HEK293 (cell line): ENCODE results near the gene NXF3.

ENCODE experiments used
- CTCF ChIA-PET: fragments of 350-600 bp; formaldehyde crosslinking; extraction: SDS; loops from one replicate; lab custom pipeline; 2021; ENCODE audit warnings: antibody characterized with exemption; lab: Yijun Ruan, JAX
- POLR2A ChIA-PET: fragments of 300-600 bp; formaldehyde crosslinking; extraction: SDS; loops from one replicate; lab custom pipeline; 2020; ENCODE audit warnings: antibody characterized with exemption, inconsistent platforms; lab: Yijun Ruan, JAX
- H3K27ac ChIP-seq: fragments of 200-500 bp; sonication (Bioruptor generic); 2 replicates; pipeline ENCODE4 v1.5.1; 2014; ENCODE audit warnings: low read depth, low read length, control low read depth, inconsistent platforms; ENCODE audit errors: extremely low read depth
- H3K36me3 ChIP-seq, 2 experiments: fragments of 200-500 bp in 1 of 2; sonication (Bioruptor generic) in 1 of 2; 1 replicate in 1 of 2; 2 replicates in 1 of 2; pipeline ENCODE4 v1.5.1; 2014 to 2017; ENCODE audit warnings: inconsistent platforms in 2 of 2, low read length in 2 of 2; ENCODE audit not compliant: control insufficient read depth in 2 of 2, insufficient read depth in 1 of 2
- H3K4me1 ChIP-seq: fragments of 200-500 bp; sonication (Bioruptor generic); 2 replicates; pipeline ENCODE4 v1.5.1; 2014; ENCODE audit warnings: mild to moderate bottlenecking, low read length, inconsistent platforms; ENCODE audit not compliant: control insufficient read depth, insufficient read depth
- H3K4me3 ChIP-seq: 2 replicates; pipeline ENCODE4 v1.5.1; 2011; ENCODE audit warnings: low read depth, mild to moderate bottlenecking, control low read depth, low read length, moderate library complexity
- H3K9me3 ChIP-seq: fragments of 200-500 bp; sonication (Bioruptor generic); 2 replicates; pipeline ENCODE4 v1.5.1; 2014; ENCODE audit warnings: low read depth, low read length, inconsistent platforms; ENCODE audit not compliant: control insufficient read depth, insufficient read depth
- GLIS1 ChIP-seq: fragments of 450-650 bp; formaldehyde crosslinking; IDR thresholded peaks from 2 replicates; pipeline ENCODE4 v1.5.1; 2016; ENCODE audit warnings: missing biosample characterization, missing genetic modification characterization
- TCF7L2 ChIP-seq: IDR thresholded peaks from 2 replicates; pipeline ENCODE4 v1.6.1; 2011; ENCODE audit warnings: low read depth, mild to moderate bottlenecking, inconsistent platforms, low read length, moderate library complexity, borderline replicate concordance
- TSHZ1 ChIP-seq: fragments of 450-650 bp; formaldehyde crosslinking; IDR thresholded peaks from 2 replicates; pipeline ENCODE4 v1.5.1; 2016; ENCODE audit warnings: missing biosample characterization, missing genetic modification characterization, borderline replicate concordance
- YY1 ChIP-seq: fragments of 450-650 bp; formaldehyde crosslinking; IDR thresholded peaks from 2 replicates; pipeline ENCODE4 v1.5.1; 2018; ENCODE audit warnings: missing biosample characterization, missing genetic modification characterization
- ZBTB17 ChIP-seq: fragments of 450-650 bp; formaldehyde crosslinking; IDR thresholded peaks from 2 replicates; pipeline ENCODE4 v1.5.1; 2016; ENCODE audit warnings: missing biosample characterization, missing genetic modification characterization
- ZBTB20 ChIP-seq: fragments of 450-650 bp; formaldehyde crosslinking; IDR thresholded peaks from 2 replicates; pipeline ENCODE4 v1.5.1; 2016; ENCODE audit warnings: missing biosample characterization, missing genetic modification characterization
- ZFP69B ChIP-seq: fragments of 450-650 bp; formaldehyde crosslinking; IDR thresholded peaks from 2 replicates; pipeline ENCODE4 v1.5.1; 2016; ENCODE audit warnings: missing biosample characterization, missing genetic modification characterization
- ZIC2 ChIP-seq: fragments of 450-650 bp; formaldehyde crosslinking; IDR thresholded peaks from 2 replicates; pipeline ENCODE4 v1.5.1; 2016; ENCODE audit warnings: missing biosample characterization, missing genetic modification characterization
- ZNF121 ChIP-seq: fragments of 450-650 bp; formaldehyde crosslinking; IDR thresholded peaks from 2 replicates; pipeline ENCODE4 v1.5.1; 2016; ENCODE audit warnings: missing biosample characterization, missing genetic modification characterization
- ZNF155 ChIP-seq: fragments of 450-650 bp; formaldehyde crosslinking; IDR thresholded peaks from 2 replicates; pipeline ENCODE4 v1.5.1; 2016; ENCODE audit warnings: missing biosample characterization, missing genetic modification characterization
- ZNF214 ChIP-seq: fragments of 450-650 bp; formaldehyde crosslinking; IDR thresholded peaks from 2 replicates; pipeline ENCODE4 v1.5.1; 2017; ENCODE audit warnings: missing biosample characterization, mild to moderate bottlenecking, missing genetic modification characterization, borderline replicate concordance
- ZNF24 ChIP-seq: fragments of 450-650 bp; formaldehyde crosslinking; IDR thresholded peaks from 2 replicates; pipeline ENCODE4 v1.5.1; 2016; ENCODE audit warnings: missing biosample characterization, missing genetic modification characterization
- ZNF248 ChIP-seq: fragments of 450-650 bp; formaldehyde crosslinking; IDR thresholded peaks from 2 replicates; pipeline ENCODE4 v1.5.1; 2017; ENCODE audit warnings: missing biosample characterization, missing genetic modification characterization
- ZNF302 ChIP-seq: fragments of 450-650 bp; formaldehyde crosslinking; IDR thresholded peaks from 2 replicates; pipeline ENCODE4 v1.5.1; 2016; ENCODE audit warnings: missing biosample characterization, missing genetic modification characterization, low read depth
- ZNF341 ChIP-seq: fragments of 450-650 bp; formaldehyde crosslinking; IDR thresholded peaks from 2 replicates; pipeline ENCODE4; 2016; ENCODE audit warnings: low read depth, missing biosample characterization, missing genetic modification characterization
- ZNF366 ChIP-seq: fragments of 450-650 bp; formaldehyde crosslinking; conservative IDR thresholded peaks from 2 replicates; pipeline ENCODE4 v1.5.1; 2016; ENCODE audit warnings: missing biosample characterization, missing genetic modification characterization
- ZNF398 ChIP-seq: fragments of 450-650 bp; formaldehyde crosslinking; IDR thresholded peaks from 2 replicates; pipeline ENCODE4 v1.5.1; 2017; ENCODE audit warnings: missing biosample characterization, missing genetic modification characterization
- ZNF549 ChIP-seq: fragments of 450-650 bp; IDR thresholded peaks from 2 replicates; pipeline ENCODE4 v1.5.1; 2018; ENCODE audit warnings: missing biosample characterization, missing genetic modification characterization, mild to moderate bottlenecking, inconsistent platforms, moderate library complexity
- ZNF610 ChIP-seq: fragments of 450-650 bp; formaldehyde crosslinking; IDR thresholded peaks from 2 replicates; pipeline ENCODE4 v1.5.1; 2016; ENCODE audit warnings: missing biosample characterization, missing genetic modification characterization, borderline replicate concordance
- ZNF768 ChIP-seq: fragments of 450-650 bp; formaldehyde crosslinking; IDR thresholded peaks from 2 replicates; pipeline ENCODE4 v1.5.1; 2018; ENCODE audit warnings: missing biosample characterization, mild to moderate bottlenecking, missing genetic modification characterization
- ZSCAN16 ChIP-seq: fragments of 450-650 bp; formaldehyde crosslinking; IDR thresholded peaks from 2 replicates; pipeline ENCODE4 v1.5.1; 2016; ENCODE audit warnings: missing biosample characterization, missing genetic modification characterization

NXF3 gene

DNA sequence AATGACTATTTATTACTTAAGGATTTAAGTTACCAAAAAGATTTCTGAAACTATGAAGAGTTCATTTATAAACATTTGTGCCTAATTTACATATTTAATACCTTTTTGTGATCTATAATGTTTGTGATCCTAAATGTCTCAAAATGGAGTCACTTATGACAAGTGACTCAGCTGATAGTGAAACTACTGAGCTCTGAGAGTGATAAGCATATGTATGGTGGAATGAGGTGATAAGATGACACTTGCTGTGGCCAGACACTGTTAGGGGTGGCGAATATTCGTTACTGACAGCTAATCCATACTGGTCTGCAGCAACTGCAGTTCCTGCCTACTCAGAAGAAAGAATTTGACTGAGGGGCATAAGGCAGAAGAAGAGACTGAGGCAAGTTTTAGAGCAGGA, 5.5 kb upstream of the NXF3 start (continued):
- TF ChIP-seq TSHZ1 (tag by site-specific recombination) (no peak), ZNF768 (tag by site-specific recombination) (no peak), YY1 (tag by site-specific recombination) (no peak), ZNF121 (no peak), ZBTB20 (tag by site-specific recombination) (no peak)

DNA sequence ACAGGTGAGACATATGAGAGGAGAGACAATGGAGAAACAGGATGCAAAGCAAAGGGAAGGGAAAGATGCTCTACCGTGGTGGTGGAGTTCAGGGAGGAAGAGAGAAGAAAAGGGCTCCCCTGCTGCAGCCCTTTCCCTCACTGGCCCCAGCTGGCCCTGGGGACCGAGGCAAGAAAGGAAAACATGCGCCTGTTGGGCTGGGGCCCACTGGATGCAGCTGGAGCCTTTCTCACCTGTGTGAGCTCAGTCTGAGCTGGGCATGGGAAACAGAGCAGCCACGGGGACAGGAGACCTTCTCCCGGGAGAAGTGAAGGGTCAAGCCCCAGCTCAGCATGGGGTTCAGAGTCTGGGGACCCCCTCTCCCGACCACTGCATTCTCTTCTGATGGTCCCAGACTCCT, 11.9 kb downstream of the NXF3 start:
- Histone ChIP-seq H3K4me1 (no peaks in the 10 kb centered on the region), H3K27ac (no peak overlapping the region), H3K9me3 (no peaks in the 10 kb centered on the region), H3K4me3 (no peak overlapping the region), H3K36me3 (no peaks in the 10 kb centered on the region)
- ChIA-PET CTCF (no interaction called here), POLR2A (no interaction called here)
- TF ChIP-seq ZNF155 (no peak), ZNF366 (no peak), ZNF302 (no peak), GLIS1 (no peak), ZFP69B (tag by site-specific recombination) (no peak), ZNF549 (tag by site-specific recombination) (no peak), ZIC2 (tag by site-specific recombination) (no peak), ZNF248 (no peak)

DNA sequence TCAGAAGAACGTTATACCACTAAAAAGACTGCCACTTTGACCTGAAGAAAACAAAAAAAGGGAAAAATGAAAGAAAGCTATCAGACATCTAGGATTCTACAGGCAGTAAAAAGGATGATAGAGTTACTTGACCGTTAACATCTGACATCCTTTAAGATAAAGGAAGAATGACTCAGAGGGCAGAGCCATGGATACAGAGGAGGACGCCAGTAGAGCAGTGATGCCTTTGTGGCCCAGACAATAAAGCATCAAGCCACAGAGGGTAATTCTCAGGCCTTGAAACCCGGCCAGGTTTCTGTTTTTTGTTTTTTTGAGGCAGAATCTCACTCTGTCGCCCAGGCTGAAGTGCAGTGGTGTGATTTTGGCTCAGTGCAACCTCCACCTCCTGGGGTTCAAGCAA, 19.5 kb downstream of the NXF3 start:
- ChIA-PET CTCF (no interaction called here), POLR2A (no interaction called here)
- no peaks in the 10 kb centered on the region for H3K9me3 ChIP-seq
- H3K4me3 ChIP-seq, result no peak overlapping the region
- no peaks in the 10 kb centered on the region for H3K4me1 ChIP-seq
- no peak overlapping the region for H3K27ac ChIP-seq
- no peak for TF ChIP-seq ZNF610 (tag by site-specific recombination)
- no peak for TF ChIP-seq ZNF398 (tag by site-specific recombination)
- no peak for TF ChIP-seq TCF7L2
- TF ChIP-seq ZBTB17 (tag by site-specific recombination), result peak; percentile 54
- H3K36me3 ChIP-seq, result no peaks in the 10 kb centered on the region

DNA sequence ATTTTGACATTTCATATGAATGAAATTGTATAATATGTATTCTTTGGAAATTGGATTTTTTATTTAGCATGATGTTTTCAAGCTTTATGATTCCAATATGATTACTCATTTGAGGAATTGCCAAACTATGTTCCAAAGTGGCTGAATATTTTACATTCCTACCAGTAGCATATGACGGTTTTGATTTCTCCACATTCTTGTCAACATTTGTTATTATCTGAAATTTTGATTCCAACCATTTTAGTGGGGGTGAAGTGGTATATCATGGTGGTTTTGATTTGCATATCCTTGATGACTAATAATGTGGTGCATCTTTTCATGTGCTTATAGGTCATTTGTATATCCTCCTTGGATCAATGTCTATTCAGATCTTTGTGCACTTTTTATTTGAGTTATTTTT, 26.3 kb downstream of the NXF3 start:
- Histone ChIP-seq H3K4me3 (no peak overlapping the region), H3K36me3 (no peaks in the 10 kb centered on the region), H3K9me3 (no peaks in the 10 kb centered on the region), H3K27ac (no peak overlapping the region), H3K4me1 (no peaks in the 10 kb centered on the region)
- TF ChIP-seq ZNF24, result no peak
- TF ChIP-seq ZNF341 (tag by site-specific recombination), result no peak
- TF ChIP-seq ZSCAN16, result no peak
- no peak for TF ChIP-seq ZNF214 (tag by site-specific recombination)
- POLR2A ChIA-PET, result no interaction called here
- CTCF ChIA-PET, result no interaction called here
